A549 (cell line): ENCODE measurements around the gene SAMD8. TPM values are rescaled to one million over a fixed set of nuclear protein-coding genes. Genes with fewer than 3 reads are reported as not detected.

Source experiments
- ATAC-seq, 2 experiments: fragments of 200-7000 bp in 1 of 2; fragments of >200 bp in 1 of 2; cut with Nextera tagmentation in 1 of 2; cut with Tn5 transposase in 1 of 2; 3 replicates each; pipeline versions ENCODE4 v1.8.0 to v1.9.1; 2018 to 2020; ENCODE audit warnings: mild to moderate bottlenecking in 1 of 2, moderate library complexity in 1 of 2
- CTCF ChIA-PET: fragments of 300-600 bp; sonication (Branson Sonifier 250); formaldehyde crosslinking; extraction: SDS; loops from one replicate; lab custom pipeline; 2021; ENCODE audit warnings: antibody characterized with exemption, inconsistent platforms; lab: Yijun Ruan, JAX
- POLR2A ChIA-PET: fragments of 350-600 bp; formaldehyde crosslinking; extraction: SDS; loops from one replicate; lab custom pipeline; 2021; ENCODE audit warnings: antibody characterized with exemption, inconsistent platforms; lab: Yijun Ruan, JAX
- DNase-seq, 2 experiments: peaks; one replicate each; pipeline versions ENCODE4 v3.0.0 to v3.0.0-alpha.2; 2011 to 2016; ENCODE audit warnings: low read depth in 1 of 2, low spot score in 1 of 2
- FAIRE-seq: peaks from 2 replicates; lab custom pipeline; 2011; peaks lifted over from hg19 to GRCh38; lab: Jason Lieb, UNC
- H3K27ac ChIP-seq, 2 experiments: fragments of >200 bp; sonication (Bioruptor Twin); formaldehyde crosslinking; 3 replicates each; pipeline ENCODE4 v1.5.1; 2016 to 2017
- H3K4me1 ChIP-seq: fragments of >200 bp; sonication (Bioruptor Twin); formaldehyde crosslinking; 3 replicates; pipeline ENCODE4 v1.6.1; 2016
- H3K4me2 ChIP-seq: fragments of >200 bp; sonication (Bioruptor Twin); formaldehyde crosslinking; 3 replicates; pipeline ENCODE4 v1.6.1; 2016
- H3K4me3 ChIP-seq: fragments of >200 bp; sonication (Bioruptor Twin); formaldehyde crosslinking; 3 replicates; pipeline ENCODE4 v1.5.1; 2016
- H3K9me3 ChIP-seq: fragments of >200 bp; sonication (Bioruptor Twin); formaldehyde crosslinking; 3 replicates; pipeline ENCODE4 v1.6.1; 2016
- ATOH8 ChIP-seq: fragments of 250-450 bp; sonication (Bioruptor Pico); IDR thresholded peaks from 2 replicates; pipeline ENCODE4 v1.5.0; 2020; ENCODE audit warnings: low read depth, mild to moderate bottlenecking, moderate library complexity
- HMGXB4 ChIP-seq: fragments of 250-450 bp; sonication (Bioruptor Pico); IDR thresholded peaks from 2 replicates; pipeline ENCODE4 v1.5.0; 2021; ENCODE audit warnings: mild to moderate bottlenecking, moderate library complexity, borderline replicate concordance
- KDM1A ChIP-seq: fragments of 200-600 bp; sonication (generic); IDR thresholded peaks from 2 replicates; pipeline ENCODE4 v1.6.1; 2016; ENCODE audit warnings: low read depth, mild to moderate bottlenecking
- MAX ChIP-seq: IDR thresholded peaks from 2 replicates; pipeline ENCODE4 v1.6.1; 2012
- MAZ ChIP-seq: fragments of 150-350 bp; IDR thresholded peaks from 2 replicates; pipeline ENCODE4 v1.6.1; 2014; ENCODE audit warnings: antibody characterized with exemption, low read depth, low read length, borderline replicate concordance
- NR3C1 ChIP-seq: fragments of >200 bp; sonication (Bioruptor Twin); formaldehyde crosslinking; IDR thresholded peaks from 3 replicates; pipeline ENCODE4 v1.6.1; 2017
- REST ChIP-seq: fragments of 200-600 bp; sonication (generic); IDR thresholded peaks from 2 replicates; pipeline ENCODE4 v1.6.1; 2016; ENCODE audit warnings: antibody characterized with exemption, mild to moderate bottlenecking, moderate library complexity
- RFX5 ChIP-seq: fragments of 450-650 bp; IDR thresholded peaks from 2 replicates; pipeline ENCODE4 v1.7.1; 2014; ENCODE audit warnings: antibody characterized with exemption, mild to moderate bottlenecking, moderate library complexity
- TFCP2L1 ChIP-seq: fragments of 250-450 bp; sonication (Bioruptor Pico); IDR thresholded peaks from 2 replicates; pipeline ENCODE4 v1.5.0; 2021; ENCODE audit warnings: mild to moderate bottlenecking
- ZSCAN20 ChIP-seq: fragments of 250-450 bp; sonication (Bioruptor Pico); IDR thresholded peaks from 2 replicates; pipeline ENCODE4 v1.8.0; 2022; ENCODE audit warnings: mild to moderate bottlenecking, moderate library complexity
- WGBS: methylation state at CpG from one replicate; pipeline ENCODE4 v1.1.6; 2017; ENCODE audit errors: missing lambda C conversion rate; 5-methylcytosine and 5-hydroxymethylcytosine counted together
- polyA plus RNA-seq, 4 experiments: library from polyadenylated mRNA; depleted of rRNA in 3 of 4; stranded (reverse); fragments of >200 nt; fragmentation: RNase III in 1 of 4; extraction: RNeasy Plus Mini Kit Qiagen cat#74134 plus additional on column Dnase treatment in 1 of 4; gene quantifications; 2 replicates in 3 of 4; 3 replicates in 1 of 4; pipeline ENCODE4 v1.2.3, GENCODE V29; 2011 to 2017

The SAMD8 gene
- polyA plus RNA-seq, 2 of the 4 experiments (the other 2 are of a cell fraction): 10.9 to 27.9 TPM

GRCh38 chr10:75101416-75102251 lies 9.8 kb upstream of the SAMD8 start (continued):
- TF ChIP-seq REST (no peak), HMGXB4 (no peak)

- DNase-seq: no peak
- TF ChIP-seq KDM1A (no peak), NR3C1 (no peak)
- H3K4me1 ChIP-seq: no peaks in the 10 kb centered on the region; the same call in 2 of the 3 replicates
- no peak for ATAC-seq
- no peak overlapping the region for H3K27ac ChIP-seq
- FAIRE-seq: no peak
- H3K4me2 ChIP-seq: no peak overlapping the region
- WGBS: 83% methylated on average over 9 of the region's 9 CpGs
- H3K4me3 ChIP-seq: no peak overlapping the region
- no peaks in the 10 kb centered on the region for H3K9me3 ChIP-seq
- CTCF ChIA-PET: interaction anchor here (0.7 to 16.8 kb wide), 4 partner anchors 27 to 1254 kb away, joined by 3 to 210 read pairs (median 4); partner anchors contain the start of gene COMTD1
- POLR2A ChIA-PET: no interaction called here
These were observed 8.4 kb upstream of the SAMD8 start for GRCh38 chr10:75102830-75103673.

GRCh38 chr10:75103881-75104686 lies 7.4 kb upstream of the SAMD8 start:
- Histone ChIP-seq H3K4me3 (no peak overlapping the region), H3K4me1 (peaks cover 7% of the 10 kb centered on the region; the same call in 1 of the 3 replicates), H3K27ac (no peak overlapping the region; a peak in 1 of 6 replicates), H3K4me2 (no peak overlapping the region), H3K9me3 (no peaks in the 10 kb centered on the region)
- ChIA-PET POLR2A (no interaction called here), CTCF (interaction anchor here (0.9 to 16.8 kb wide), 5 partner anchors 28 to 977 kb away, joined by 3 to 210 read pairs (median 4); partner anchors contain the start of gene COMTD1)
- no peak for FAIRE-seq
- no peak for TF ChIP-seq ZSCAN20 (CRISPR knock-in tag)
- no peak for TF ChIP-seq TFCP2L1
- no peak for TF ChIP-seq ATOH8 (CRISPR knock-in tag)
- no peak for TF ChIP-seq MAZ
- TF ChIP-seq MAX: no peak
- TF ChIP-seq RFX5: no peak
- ATAC-seq: no peak
- no peak for DNase-seq
- 89% methylated on average over 5 of the region's 6 CpGs for WGBS
